Common myeloid progenitor, CD34-positive (primary cell): ENCODE measurements around the gene DDC.

Source experiments
- CTCF ChIA-PET: fragments of 350-600 bp; sonication (Branson Sonifier 250); formaldehyde crosslinking; loops from one replicate; lab custom pipeline; 2021; ENCODE audit warnings: antibody characterized with exemption; lab: Charles Lee
- POLR2A ChIA-PET: fragments of 350-600 bp; sonication (Branson Sonifier 250); formaldehyde crosslinking; loops from one replicate; lab custom pipeline; 2021; ENCODE audit warnings: antibody characterized with exemption; lab: Charles Lee
- DNase-seq, 3 donors: peaks; one replicate each; pipeline versions ENCODE4 v3.0.0 to v3.0.0-alpha.2; 2013
- H3K27ac ChIP-seq, 2 experiments: 1 replicate in 1 of 2; 2 replicates in 1 of 2; pipeline ENCODE4 v1.7.0; 2013; ENCODE audit warnings: inconsistent platforms in 2 of 2, low read length in 2 of 2, mild to moderate bottlenecking in 2 of 2, low read depth in 1 of 2, moderate library complexity in 1 of 2; ENCODE audit not compliant: severe bottlenecking in 2 of 2, insufficient read depth in 1 of 2, poor library complexity in 1 of 2
- H3K27me3 ChIP-seq, 5 experiments: replicated peaks in 2 of 5; 1 replicate in 3 of 5; 2 replicates in 2 of 5; pipeline versions ENCODE4 v1.6.1 to v1.7.0; 2013; ENCODE audit warnings: low read length in 4 of 5, mild to moderate bottlenecking in 2 of 5, moderate library complexity in 2 of 5, inconsistent platforms in 1 of 5; ENCODE audit not compliant: insufficient read depth in 5 of 5, control insufficient read depth in 4 of 5
- H3K36me3 ChIP-seq, 4 experiments: 1 replicate in 2 of 4; 2 replicates in 2 of 4; pipeline versions ENCODE4 v1.6.1 to v1.7.0; 2013; ENCODE audit warnings: low read length in 3 of 4, control low read depth in 1 of 4, mild to moderate bottlenecking in 1 of 4; ENCODE audit not compliant: control insufficient read depth in 4 of 4, insufficient read depth in 4 of 4
- H3K4me1 ChIP-seq, 4 experiments: 1 replicate in 3 of 4; 2 replicates in 1 of 4; pipeline versions ENCODE4 v1.6.1 to v1.7.1; 2013; ENCODE audit warnings: low read length in 3 of 4, mild to moderate bottlenecking in 3 of 4, control low read depth in 1 of 4, inconsistent platforms in 1 of 4, moderate library complexity in 1 of 4; ENCODE audit not compliant: control insufficient read depth in 4 of 4, insufficient read depth in 4 of 4; ENCODE audit errors: control extremely low read depth in 1 of 4
- H3K4me3 ChIP-seq, 7 experiments: 1 replicate in 4 of 7; 2 replicates in 3 of 7; pipeline versions ENCODE4 v1.5.1 to v1.7.0; 2013; ENCODE audit warnings: mild to moderate bottlenecking in 7 of 7, low read length in 6 of 7, moderate library complexity in 6 of 7, inconsistent platforms in 2 of 7, low read depth in 2 of 7, control low read depth in 1 of 7; ENCODE audit not compliant: insufficient read depth in 4 of 7, control insufficient read depth in 1 of 7; ENCODE audit errors: extremely low read depth in 1 of 7
- H3K9me3 ChIP-seq, 5 experiments: 1 replicate in 4 of 5; 2 replicates in 1 of 5; pipeline versions ENCODE4 v1.6.1 to v1.7.1; 2013; ENCODE audit warnings: low read length in 4 of 5, mild to moderate bottlenecking in 2 of 5, inconsistent platforms in 1 of 5, low read depth in 1 of 5, moderate library complexity in 1 of 5; ENCODE audit not compliant: control insufficient read depth in 4 of 5, insufficient read depth in 2 of 5; ENCODE audit errors: control extremely low read depth in 1 of 5
- WGBS: methylation state at CpG from one replicate; pipeline ENCODE4 v1.1.5; 2013; ENCODE audit not compliant: insufficient coverage; 5-methylcytosine and 5-hydroxymethylcytosine counted together

DDC gene

GRCh38 chr7:50425318-50425717 is 139.9 kb downstream of the DDC start:
- Histone ChIP-seq H3K9me3 (peaks cover 0 to 1% (median 0%) of the 10 kb centered on the region in 5 experiments), H3K27ac (no peak overlapping the region), H3K4me1 (no peaks in the 10 kb centered on the region), H3K4me3 (no peak overlapping the region), H3K27me3 (no peaks in the 10 kb centered on the region), H3K36me3 (no peaks in the 10 kb centered on the region)
- ChIA-PET POLR2A (no interaction called here), CTCF (interaction anchor here (1.3 to 1.9 kb wide), 4 partner anchors 14 to 711 kb away, joined by 3 to 6 read pairs (median 6); no protein-coding TSS in a partner anchor)
- no peak for DNase-seq
- WGBS = 100% methylated on average over 5 of the region's 6 CpGs

- H3K4me1 ChIP-seq = no peaks in the 10 kb centered on the region
- no peak overlapping the region for H3K27ac ChIP-seq
- no peak overlapping the region for H3K4me3 ChIP-seq
- DNase-seq = no peak
- CTCF ChIA-PET = interaction anchor here (0.6 to 1.9 kb wide), 7 partner anchors 15 to 304 kb away, joined by 3 to 6 read pairs (median 3); no protein-coding TSS in a partner anchor
- H3K9me3 ChIP-seq = no peaks in the 10 kb centered on the region
- POLR2A ChIA-PET = no interaction called here
- H3K36me3 ChIP-seq = no peaks in the 10 kb centered on the region
- WGBS = 90% methylated on average over 2 of the region's 4 CpGs
- no peaks in the 10 kb centered on the region for H3K27me3 ChIP-seq
These were observed 141.3 kb downstream of the DDC start for GRCh38 chr7:50423860-50424259.

- Histone ChIP-seq H3K9me3 (no peaks in the 10 kb centered on the region), H3K27me3 (no peaks in the 10 kb centered on the region), H3K4me1 (peaks cover 0 to 6% (median 0%) of the 10 kb centered on the region in 4 experiments), H3K27ac (no peak overlapping the region), H3K4me3 (no peak overlapping the region), H3K36me3 (no peaks in the 10 kb centered on the region)
- CTCF ChIA-PET = interaction anchor here (0.6 to 7.6 kb wide), 6 partner anchors 9 to 329 kb away, joined by 3 to 63 read pairs (median 5); no protein-coding TSS in a partner anchor
- no peak for DNase-seq
- POLR2A ChIA-PET = no interaction called here
- 100% methylated on average over 6 of the region's 6 CpGs for WGBS
These were observed 142.3 kb downstream of the DDC start for GRCh38 chr7:50422858-50423257.

GRCh38 chr7:50421043-50421442 is 144.2 kb downstream of the DDC start:
- DNase-seq = no peak
- POLR2A ChIA-PET = no interaction called here
- Histone ChIP-seq H3K4me1 (peaks cover 6 to 24% (median 12%) of the 10 kb centered on the region in 4 experiments), H3K36me3 (no peaks in the 10 kb centered on the region), H3K4me3 (no peak overlapping the region), H3K27ac (no peak overlapping the region), H3K9me3 (no peaks in the 10 kb centered on the region), H3K27me3 (no peaks in the 10 kb centered on the region)
- 89% methylated on average over 3 of the region's 3 CpGs for WGBS
- CTCF ChIA-PET = interaction anchor here (0.5 to 7.6 kb wide), 10 partner anchors 8 to 742 kb away, joined by 3 to 63 read pairs (median 3); no protein-coding TSS in a partner anchor

- no peaks in the 10 kb centered on the region for H3K27me3 ChIP-seq
- POLR2A ChIA-PET = no interaction called here
- no peaks in the 10 kb centered on the region for H3K36me3 ChIP-seq
- H3K4me3 ChIP-seq = no peak overlapping the region
- no peak for DNase-seq
- H3K27ac ChIP-seq = no peak overlapping the region
- peaks cover 7 to 29% (median 15%) of the 10 kb centered on the region in 4 experiments for H3K4me1 ChIP-seq
- CTCF ChIA-PET = interaction anchor here (0.8 to 7.6 kb wide), 37 partner anchors 10 to 743 kb away, joined by 3 to 63 read pairs (median 5); partner anchors contain the start of gene ZPBP
- WGBS = 92% methylated on average over 14 of the region's 14 CpGs
- no peaks in the 10 kb centered on the region for H3K9me3 ChIP-seq
These were observed 146.5 kb downstream of the DDC start for GRCh38 chr7:50418526-50419290.

- Histone ChIP-seq H3K36me3 (no peaks in the 10 kb centered on the region), H3K4me3 (no peak overlapping the region), H3K9me3 (no peaks in the 10 kb centered on the region), H3K4me1 (peaks cover 7 to 29% (median 15%) of the 10 kb centered on the region in 4 experiments), H3K27me3 (no peaks in the 10 kb centered on the region), H3K27ac (no peak overlapping the region)
- 7% methylated on average over 4 of the region's 4 CpGs for WGBS
- CTCF ChIA-PET = interaction anchor here (0.8 to 7.6 kb wide), 43 partner anchors 11 to 744 kb away, joined by 3 to 63 read pairs (median 5); partner anchors contain the start of gene ZPBP
- peak; percentile 79 to 84 (median 83) for DNase-seq
- POLR2A ChIA-PET = no interaction called here
These were observed 147.1 kb downstream of the DDC start for GRCh38 chr7:50418086-50418515.
